HG02610 (cell line): ENCODE measurements around the gene ANKRD17.
"Not testable (repeated sequence)": the region's sequence is repeated elsewhere in the genome, so short reads cannot be mapped to it uniquely, and the experiment has no call there.

Experiments used
- ATAC-seq: cut with Tn5 transposase; IDR thresholded peaks from one replicate; pipeline ENCODE4 v1.9.1; 2021; ENCODE audit warnings: mild to moderate bottlenecking, moderate library complexity; ENCODE audit not compliant: unreplicated experiment

The ANKRD17 gene

DNA sequence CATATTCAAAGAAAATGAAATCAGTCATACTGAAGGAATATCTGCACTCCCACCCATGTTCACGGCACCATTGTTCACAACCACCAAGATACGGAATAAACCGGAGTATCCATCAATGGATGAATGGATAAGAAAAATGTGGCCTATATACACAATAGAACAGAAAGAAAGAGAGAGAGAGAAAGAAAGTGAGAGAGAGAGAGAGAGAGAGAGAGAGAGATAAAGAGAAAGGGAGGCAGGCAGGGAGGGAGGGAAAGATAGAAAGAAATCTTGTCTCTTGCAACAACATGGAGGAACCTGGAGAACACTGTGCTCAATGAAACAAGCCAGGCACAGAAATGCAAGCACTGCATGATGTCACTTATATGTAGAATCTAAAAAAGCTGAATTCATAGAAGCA, 52.4 kb downstream of the ANKRD17 start:
- no peak for ATAC-seq

DNA sequence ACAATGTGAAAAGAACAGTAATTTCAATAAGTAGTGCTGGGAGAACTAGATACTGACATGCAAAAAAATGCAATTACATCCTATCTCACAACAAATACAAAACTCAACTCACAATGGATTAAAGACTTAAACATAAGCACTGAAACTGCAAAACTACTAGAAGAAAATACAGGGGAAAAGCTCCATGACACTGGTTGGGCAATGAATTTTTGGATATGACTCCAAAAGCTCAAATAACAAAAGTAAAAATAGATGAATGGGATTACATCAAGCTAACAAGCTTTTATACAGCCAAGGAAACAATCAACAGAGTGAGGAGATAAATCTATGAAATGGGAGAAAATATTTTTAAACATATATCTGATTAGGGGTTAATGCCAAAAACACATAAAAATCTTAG, 53.1 kb downstream of the ANKRD17 start:
- no peak for ATAC-seq

DNA sequence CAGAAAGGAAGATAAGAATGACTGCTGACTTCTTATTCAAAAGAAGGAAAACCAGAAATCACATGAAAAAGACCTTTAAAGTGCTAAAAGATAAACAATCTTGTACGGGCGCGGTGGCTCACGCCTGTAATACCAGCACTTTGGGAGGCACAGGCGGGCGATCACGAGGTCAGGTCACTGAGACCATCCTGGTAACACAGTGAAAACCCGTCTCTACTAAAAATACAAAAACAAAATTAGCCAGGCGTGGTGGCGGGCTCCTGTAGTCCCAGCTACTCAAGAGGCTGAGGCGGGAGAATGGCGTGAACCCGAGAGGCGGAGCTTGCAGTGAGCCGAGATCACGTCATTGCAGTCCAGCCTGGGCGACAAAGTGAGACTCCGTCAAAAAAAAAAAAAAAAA, 54.6 kb downstream of the ANKRD17 start:
- not testable (repeated sequence) for ATAC-seq

DNA sequence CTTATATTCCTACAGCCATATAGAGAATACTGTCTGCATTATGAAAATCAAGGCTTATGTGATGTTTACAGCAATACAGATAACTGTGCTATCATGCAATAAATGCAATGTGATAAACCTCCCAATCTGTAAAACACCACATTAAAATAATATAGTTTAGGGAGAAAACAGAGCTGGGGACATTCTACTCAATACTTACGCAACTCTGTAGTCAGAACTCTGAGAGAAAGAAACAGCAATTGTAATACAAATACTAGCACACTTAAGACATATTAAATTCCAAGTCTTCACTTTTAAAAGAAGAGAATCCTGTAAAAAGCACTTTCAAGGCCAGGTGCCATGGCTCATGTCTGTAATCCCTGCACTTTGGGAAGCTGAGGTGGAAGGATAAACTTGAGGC, 61.4 kb downstream of the ANKRD17 start:
- ATAC-seq, result no peak

DNA sequence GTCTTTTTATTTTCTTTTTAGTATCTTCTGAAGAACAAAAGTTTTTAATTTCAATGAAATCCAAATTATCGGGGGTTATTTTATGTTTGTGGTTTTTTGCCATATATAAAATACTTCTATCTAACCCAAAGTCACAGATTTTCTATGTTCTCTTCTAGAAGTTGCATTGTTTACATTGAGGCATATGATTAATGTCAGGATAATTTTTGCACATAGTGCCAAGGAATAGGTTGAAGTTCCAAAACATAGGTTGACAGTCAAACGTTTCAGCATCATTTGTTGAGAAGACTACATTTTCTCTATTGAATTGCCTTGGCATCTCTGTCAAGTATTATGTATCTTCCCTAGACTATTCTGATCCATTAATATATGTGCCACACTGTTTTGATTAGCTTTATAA, 64.5 kb downstream of the ANKRD17 start:
- ATAC-seq, result no peak

DNA sequence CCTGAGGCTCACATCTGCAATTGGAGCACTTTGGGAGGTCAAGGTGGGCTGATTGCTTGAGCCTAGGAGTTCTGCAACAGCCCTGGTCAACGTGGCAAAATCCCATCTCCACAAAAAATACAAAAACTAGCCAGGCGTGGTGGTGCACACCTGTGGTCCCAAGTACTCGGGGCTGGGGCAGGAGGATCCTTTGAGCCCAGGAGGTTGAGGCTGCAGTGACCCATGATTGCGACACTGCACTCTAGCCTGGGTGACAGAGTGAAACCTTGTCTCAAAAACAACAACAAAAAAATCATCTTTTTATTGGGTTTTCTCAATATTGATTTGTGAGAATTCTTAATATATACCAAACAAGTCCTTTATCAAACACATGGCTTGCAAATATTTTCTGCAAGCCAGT, 64.9 kb downstream of the ANKRD17 start:
- peak; percentile 11 for ATAC-seq

DNA sequence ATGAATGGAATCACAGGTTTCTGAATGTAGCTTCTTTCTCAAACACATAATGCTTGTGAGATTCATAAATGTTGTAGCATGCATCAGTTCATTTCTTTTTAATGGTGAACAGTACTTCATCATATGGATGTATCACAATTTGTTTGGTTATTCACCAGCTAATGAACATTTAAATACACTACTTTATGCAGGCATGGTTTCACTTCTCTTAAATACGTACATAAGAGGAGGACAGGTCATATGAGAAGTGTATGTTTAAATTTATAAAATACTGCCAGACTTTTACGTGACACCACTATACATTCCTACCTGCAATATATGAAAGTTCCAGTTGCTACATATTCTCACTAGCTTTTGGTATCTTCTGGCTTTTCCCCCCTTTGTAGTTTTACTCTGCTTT, 65.4 kb downstream of the ANKRD17 start:
- peak; percentile 88 for ATAC-seq

DNA sequence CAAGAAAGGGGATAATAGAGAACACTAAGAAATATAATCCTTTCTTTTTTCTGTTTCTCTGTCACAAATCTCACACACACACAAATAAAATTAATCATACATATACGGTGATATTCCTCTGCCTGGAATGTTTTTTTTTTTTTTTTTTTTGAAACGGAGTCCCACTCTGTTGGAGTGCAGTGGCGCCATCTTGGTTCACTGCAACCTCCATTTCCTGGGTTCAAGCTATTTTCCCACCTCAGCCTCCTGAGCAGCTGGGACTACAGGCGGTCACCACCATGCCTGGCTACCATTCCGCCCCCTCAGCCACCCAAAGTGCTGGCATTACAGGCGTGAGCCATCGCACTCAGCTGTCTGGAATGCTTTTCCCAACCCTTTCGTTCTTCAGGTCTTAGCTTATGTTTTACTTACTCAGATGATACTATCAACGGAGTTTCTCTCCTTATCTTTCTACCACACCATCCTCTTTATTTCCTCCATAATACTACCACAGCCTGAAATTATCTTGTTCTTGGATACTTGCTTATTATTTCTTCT, 69.3 kb downstream of the ANKRD17 start:
- no peak for ATAC-seq

DNA sequence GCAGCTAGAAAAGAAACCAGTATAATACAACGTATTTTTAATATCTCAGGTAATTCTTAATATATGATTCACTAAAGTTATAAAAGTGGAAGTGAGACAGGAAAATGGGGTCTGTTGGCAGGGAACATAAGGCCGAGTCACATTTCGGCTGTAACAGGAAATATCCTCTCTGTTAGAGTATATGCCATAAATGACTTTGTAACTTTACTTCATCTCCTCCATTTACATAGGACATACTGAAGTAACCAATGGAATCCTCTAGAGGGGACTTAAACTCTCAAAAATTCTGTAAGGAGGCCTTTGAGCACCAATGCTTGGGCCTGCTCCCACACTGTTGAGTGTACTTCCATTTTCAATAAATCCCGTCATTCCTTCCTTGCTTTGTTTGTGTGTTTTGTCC, 71.3 kb downstream of the ANKRD17 start:
- peak; percentile 58 for ATAC-seq

DNA sequence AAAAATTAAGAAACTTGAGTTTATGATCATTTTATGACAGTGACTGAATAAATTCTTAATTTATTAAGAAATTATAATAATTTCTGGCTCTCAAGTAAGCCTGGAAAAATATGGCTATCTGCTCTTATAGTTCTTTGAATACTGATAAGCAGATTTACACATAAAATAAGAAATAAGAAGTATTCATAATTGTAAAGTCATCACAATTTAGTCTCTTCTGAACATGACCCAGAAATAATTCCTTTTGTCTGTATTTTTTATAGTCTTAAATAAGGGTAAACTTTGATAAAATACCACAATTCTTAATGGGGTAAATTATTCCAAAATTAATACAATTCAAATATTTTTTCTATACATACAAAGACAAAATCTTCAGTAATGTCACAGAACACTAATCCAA, 72.7 kb downstream of the ANKRD17 start:
- ATAC-seq, result no peak

DNA sequence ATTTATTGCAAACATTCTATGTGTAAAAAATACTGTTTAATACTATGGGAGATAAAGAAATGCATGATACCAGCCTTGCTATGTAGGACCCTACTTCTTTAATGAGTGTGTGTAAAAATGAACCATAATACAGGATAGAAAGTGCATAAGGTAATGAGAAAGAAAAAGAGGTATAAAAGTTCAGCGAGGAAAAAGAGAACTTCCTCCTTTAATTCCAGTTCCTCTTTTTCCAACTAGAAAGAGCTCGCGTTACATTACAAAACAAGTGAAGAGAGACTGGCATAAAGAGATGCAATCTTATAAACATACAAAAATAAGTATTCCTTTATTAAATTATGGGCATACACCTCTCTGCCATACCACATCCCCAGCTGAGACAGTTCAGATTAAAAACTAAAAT, 77.4 kb downstream of the ANKRD17 start:
- ATAC-seq, result no peak

DNA sequence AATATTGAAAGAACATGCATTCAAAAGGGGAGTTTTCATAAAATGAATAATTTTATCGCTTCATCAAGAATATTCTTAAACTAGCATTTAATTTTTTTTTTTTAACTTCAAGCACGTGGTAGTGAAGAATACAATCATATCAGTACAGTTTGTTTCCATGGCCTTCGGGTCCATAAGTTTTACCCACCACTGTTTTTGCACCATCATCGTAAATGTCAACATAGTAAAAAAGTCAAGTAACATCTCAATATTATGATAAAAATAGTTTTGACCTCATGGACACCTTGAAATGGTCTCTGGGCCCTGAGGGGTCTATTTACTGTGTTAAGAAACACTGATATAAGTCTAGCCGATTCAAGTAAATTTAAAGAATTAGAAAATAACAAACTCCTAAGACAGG, 80.2 kb downstream of the ANKRD17 start:
- ATAC-seq, result no peak

DNA sequence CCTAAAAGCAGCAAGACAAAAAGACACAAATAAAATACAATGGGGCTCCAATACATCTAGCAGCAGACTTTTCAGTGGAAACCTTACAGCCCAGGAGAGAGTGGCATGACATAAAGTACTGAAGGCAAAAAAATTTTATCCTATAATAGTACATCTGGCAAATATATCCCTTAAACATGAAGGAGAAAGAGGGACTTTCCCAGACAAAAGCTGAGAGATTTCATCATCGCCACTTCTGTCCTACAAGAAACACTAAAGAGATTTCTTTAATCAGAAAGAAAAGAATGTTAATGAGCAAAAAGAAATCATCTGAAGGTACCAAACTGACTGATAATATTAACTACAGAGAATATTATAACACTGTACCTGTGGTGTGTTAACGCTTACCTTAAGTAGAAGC, 86.4 kb downstream of the ANKRD17 start:
- no peak for ATAC-seq

DNA sequence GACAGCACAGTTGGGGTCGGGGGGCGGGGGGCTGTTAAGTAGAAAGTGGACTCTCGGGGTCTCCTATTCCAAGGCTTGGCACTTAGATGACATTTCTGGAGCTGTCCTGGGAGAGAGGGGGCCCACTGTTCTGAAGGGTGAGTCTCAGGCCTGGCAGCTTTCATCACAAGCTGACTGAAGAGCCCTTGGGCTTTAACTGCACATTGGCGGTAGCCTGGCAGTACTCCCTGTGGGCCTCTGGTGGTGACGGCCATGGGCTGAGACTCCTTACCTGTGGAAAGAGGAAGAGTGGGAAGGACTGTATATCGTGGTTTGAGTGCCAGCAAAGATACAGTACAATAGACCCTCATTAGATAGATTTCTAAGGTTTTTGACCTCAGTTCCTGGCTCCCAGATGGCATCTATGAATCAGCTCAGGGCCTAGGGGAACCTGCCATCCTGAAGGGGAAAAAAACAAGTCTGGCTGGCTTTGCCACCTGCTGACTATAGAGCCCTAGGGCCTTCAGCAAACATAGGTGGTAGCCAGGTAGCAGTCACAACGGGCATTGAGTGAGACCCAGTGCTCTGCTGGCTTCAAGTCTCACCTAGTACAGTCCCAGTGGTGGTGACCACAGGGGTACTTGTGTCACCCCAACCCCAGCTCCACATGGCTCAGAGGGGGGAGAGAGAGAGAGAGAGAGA, 87.9 kb downstream of the ANKRD17 start:
- ATAC-seq, result no peak

DNA sequence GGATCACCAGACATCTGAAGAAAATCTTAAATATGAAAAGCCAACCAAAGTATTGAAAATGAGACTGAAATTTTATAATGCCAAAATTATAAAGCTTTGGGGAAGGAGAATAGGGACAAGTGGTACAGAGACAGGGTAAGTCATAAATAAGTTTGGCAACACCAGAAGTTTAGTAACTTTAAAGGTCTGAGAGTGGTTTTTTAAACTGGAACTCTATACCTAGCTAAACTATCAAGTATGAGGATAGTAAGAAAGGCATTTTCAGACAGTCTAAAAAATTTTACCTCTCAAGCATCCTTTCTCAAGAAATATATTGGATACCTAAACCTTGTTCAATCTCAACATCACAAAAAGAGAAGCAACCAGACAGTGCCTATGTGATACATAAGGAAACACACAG, 92.4 kb downstream of the ANKRD17 start:
- ATAC-seq, result no peak

DNA sequence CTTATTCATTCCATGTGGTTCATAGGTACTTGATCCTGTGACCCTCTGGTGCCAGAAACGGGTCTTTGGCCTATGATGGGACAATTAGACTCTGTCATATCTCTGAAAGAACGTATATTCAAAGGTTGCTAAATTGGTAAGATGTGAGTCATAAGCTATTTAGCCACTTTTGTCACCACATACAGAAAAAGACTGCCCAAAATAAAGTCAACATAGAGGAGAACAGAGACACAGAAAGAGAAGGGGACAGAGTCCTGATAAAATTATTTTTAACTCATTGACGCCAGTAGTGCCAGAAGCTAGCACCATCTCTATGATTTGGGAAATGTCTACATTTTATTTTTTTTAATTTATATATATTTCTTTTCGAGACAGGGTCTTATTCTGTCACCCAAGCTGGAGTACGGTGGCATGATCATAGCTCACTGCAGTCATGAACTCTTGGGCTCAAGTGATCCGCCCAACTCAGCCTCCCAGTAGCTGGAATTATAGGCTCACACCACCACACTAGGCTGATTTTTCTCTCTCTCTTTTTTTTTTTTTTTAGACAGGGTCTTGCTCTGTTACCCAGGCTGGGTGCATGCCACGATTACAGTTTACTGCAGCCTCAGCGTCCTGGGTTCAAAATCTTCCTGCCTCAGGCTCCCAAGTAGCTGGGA, 96.9 kb downstream of the ANKRD17 start:
- no peak for ATAC-seq

DNA sequence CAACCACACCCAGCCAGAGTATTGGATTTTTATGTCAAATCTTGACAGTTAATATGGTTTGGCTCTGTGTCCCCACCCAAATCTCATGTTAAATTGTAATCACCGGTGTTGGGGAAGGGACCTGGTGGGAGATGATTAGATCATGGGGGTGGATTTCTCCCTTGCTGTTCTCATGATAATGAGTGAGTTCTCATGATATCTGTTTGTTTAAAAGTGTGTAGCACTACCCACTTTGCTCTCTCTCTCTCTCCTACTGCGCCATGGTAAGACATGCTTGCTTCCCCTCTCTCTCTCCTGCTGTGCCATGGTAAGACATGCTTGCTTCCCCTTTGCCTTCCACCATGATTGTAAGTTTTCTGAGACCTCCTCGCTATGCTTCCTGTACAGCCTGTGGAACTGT, 102.2 kb downstream of the ANKRD17 start:
- ATAC-seq, result no peak

DNA sequence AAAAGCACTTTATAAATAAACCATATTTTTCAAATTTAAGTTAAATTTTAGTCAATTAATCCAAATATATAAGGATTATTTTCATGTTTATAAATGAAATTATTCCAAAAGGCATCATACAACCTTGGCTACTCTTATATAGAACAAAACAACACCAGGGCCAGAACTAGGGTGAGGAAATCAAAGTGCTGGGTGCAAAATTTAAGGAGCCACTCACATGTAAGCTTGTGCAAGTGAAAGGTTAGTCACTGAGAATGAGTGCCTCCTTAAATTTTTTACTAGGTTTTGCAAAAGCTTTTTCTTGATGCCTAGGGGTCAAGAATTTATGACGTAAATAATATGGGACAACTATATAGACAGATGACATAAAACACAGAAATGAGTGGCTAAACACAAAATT, 105.7 kb downstream of the ANKRD17 start:
- no peak for ATAC-seq

DNA sequence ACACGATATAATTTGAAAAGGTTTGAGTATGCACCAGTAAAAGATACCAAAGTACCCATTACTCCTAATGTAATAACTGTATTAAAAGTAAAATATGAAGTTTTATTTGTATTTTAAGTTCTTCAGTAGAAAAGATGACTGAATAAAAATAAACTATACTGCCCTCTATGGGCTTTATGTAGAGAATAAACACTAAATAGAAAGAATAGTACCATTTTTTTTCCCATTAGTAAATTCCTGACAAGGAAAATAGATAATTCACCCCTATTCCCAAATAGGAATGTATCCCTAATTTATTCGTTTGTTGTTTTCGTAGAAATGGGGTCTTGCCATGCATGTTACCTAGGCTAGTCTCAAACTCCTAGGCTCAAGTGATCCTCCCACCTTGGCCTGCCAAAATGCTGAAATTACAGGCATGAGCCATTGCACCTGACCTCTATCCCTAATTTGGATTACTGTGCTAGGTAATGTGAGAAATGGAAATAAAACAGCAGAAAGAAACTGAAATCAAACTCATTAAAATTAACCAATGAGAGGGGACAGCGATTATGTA, 115.5 kb downstream of the ANKRD17 start:
- no peak for ATAC-seq

DNA sequence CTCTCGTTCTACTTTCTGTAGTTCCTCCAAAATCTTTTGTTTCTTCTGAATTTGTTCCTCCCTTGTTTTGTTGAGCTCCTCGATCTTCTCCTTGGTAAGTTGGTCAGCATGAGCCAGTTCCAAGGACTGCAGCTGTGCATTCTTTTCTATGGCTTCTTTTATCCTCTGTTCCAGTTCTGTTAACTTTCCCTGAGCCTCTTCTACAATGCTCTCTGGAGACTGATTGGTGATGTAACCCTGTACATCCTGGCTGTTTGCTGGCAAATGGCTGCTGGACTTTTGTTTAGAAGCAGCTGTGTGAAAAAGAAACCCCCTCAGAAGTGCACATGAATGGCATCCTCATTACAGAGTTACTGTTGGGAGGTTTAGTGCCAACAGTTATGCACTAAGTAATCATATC, 118.6 kb downstream of the ANKRD17 start:
- ATAC-seq, result no peak

DNA sequence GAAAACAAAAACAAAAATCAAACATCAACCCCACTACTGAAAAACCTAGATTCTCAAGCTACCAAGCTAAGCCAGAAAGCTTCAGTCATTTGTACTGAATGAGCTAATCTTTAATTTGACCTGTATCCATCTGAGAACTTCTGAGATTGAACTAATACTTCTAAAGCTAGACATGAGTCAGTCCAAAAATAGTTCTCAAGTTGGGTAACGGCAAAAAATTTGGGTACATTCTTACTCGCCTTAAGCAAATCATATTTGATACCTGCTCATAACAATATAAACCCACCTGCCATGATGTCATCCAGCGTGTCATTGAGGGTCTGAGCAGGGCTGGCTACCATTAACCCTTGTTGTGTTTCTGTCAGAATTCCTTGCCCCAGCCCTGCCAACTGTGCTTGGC, 119.4 kb downstream of the ANKRD17 start:
- ATAC-seq, result no peak

DNA sequence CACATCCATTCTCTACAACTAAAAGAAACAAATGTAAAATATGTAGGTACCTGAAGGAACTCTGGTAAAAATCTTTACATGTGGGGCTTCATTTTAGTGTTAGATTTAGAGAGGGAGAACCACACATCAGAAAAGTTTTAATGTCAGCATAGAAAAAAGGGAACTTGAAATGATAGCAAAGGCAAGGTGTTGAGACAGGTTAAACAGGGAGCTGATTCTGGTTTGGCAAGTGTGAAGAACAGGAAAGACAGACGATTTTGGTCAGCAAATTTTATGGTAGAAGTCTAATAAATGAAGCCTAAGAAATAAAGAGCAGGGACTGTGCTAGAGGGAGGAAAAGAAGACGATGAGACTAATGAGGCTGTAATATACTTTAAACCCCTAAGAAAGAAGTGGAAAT, 121.5 kb downstream of the ANKRD17 start:
- no peak for ATAC-seq
